Stimulated activated CD4-positive, alpha-beta T cell treated with anti-CD3 and anti-CD28 coated beads, TNF-alpha, amount 100 ng/mL, for 4 hours (primary cell): ENCODE results near the gene BNIPL.

Source experiments
- DNase-seq, 3 experiments: peaks; one replicate each; pipeline ENCODE4 v3.0.0-alpha.2; 2020; ENCODE audit warnings: low read depth in 3 of 3

The BNIPL gene

GRCh38 chr1:151009674-151010345, 26.6 kb upstream of the BNIPL start:
- DNase-seq: no peak

- no peak for DNase-seq
Measured at GRCh38 chr1:151010346-151010726, 26.1 kb upstream of the BNIPL start.

- no peak for DNase-seq
Measured at GRCh38 chr1:151011154-151011850, 25.1 kb upstream of the BNIPL start.

GRCh38 chr1:151012684-151013471, 23.5 kb upstream of the BNIPL start:
- no peak for DNase-seq

GRCh38 chr1:151013518-151013917, 22.9 kb upstream of the BNIPL start:
- no peak for DNase-seq

GRCh38 chr1:151024540-151025146, 11.7 kb upstream of the BNIPL start:
- peak; percentile 59 to 81 (median 69) for DNase-seq

- DNase-seq: no peak
Measured at GRCh38 chr1:151026460-151026859, 9.9 kb upstream of the BNIPL start.

GRCh38 chr1:151032164-151032563, 4.2 kb upstream of the BNIPL start:
- no peak for DNase-seq

GRCh38 chr1:151035167-151035566, 1.2 kb upstream of the BNIPL start:
- DNase-seq: no peak

- no peak for DNase-seq
Measured at GRCh38 chr1:151037032-151037431, 646 bp downstream of the BNIPL start.

GRCh38 chr1:151039521-151039920, 3.1 kb downstream of the BNIPL start:
- no peak for DNase-seq

GRCh38 chr1:151043163-151043562, 6.8 kb downstream of the BNIPL start:
- DNase-seq: no peak

GRCh38 chr1:151047591-151047924, 11.2 kb downstream of the BNIPL start, which contains the start of gene C1orf56:
TSS of gene C1orf56 (plus strand) at chr1:151047751. CDS start at chr1:151047848, 97 bp downstream.
- no peak for DNase-seq

GRCh38 chr1:151047925-151048644, 11.7 kb downstream of the BNIPL start:
- DNase-seq: no peak

- no peak for DNase-seq
Measured at GRCh38 chr1:151048645-151049032, 12.3 kb downstream of the BNIPL start.

- no peak for DNase-seq
Measured at GRCh38 chr1:151049458-151049857, 13.1 kb downstream of the BNIPL start.

GRCh38 chr1:151050051-151050688, 13.8 kb downstream of the BNIPL start:
- no peak for DNase-seq

GRCh38 chr1:151051356-151052009, 15.1 kb downstream of the BNIPL start:
- no peak for DNase-seq

GRCh38 chr1:151054971-151055547, 18.7 kb downstream of the BNIPL start:
- no peak for DNase-seq

- no peak for DNase-seq
Measured at GRCh38 chr1:151055581-151055980, 19.2 kb downstream of the BNIPL start.
